ENCODE measurements around the gene LMBRD2.
"Not testable (repeated sequence)": the region's sequence is repeated elsewhere in the genome, so short reads cannot be mapped to it uniquely, and the experiment has no call there.

The LMBRD2 gene

GRCh38 chr5:36151434-36152323 lies at the start of gene LMBRD2, which contains the start of gene SKP2:
LMBRD2 (minus strand) TSS chr5:36151887; CDS start chr5:36143349, 8,538 bp downstream.
SKP2 (plus strand) TSS chr5:36152111; CDS start chr5:36152263, 152 bp downstream.
- peak; percentile 98 for DNase-seq (ENCODE audit: low spot score)

- peak; percentile 64 for DNase-seq (ENCODE audit: low spot score)
Observed at GRCh38 chr5:36200513-36200912, 48.8 kb upstream of the LMBRD2 start.

GRCh38 chr5:36199620-36200019 lies 47.9 kb upstream of the LMBRD2 start:
- DNase-seq (ENCODE audit: low spot score): no peak

- DNase-seq (ENCODE audit: low spot score): not testable (repeated sequence)
Observed at GRCh38 chr5:36198783-36199182, 47.1 kb upstream of the LMBRD2 start.

GRCh38 chr5:36198281-36198680 lies 46.6 kb upstream of the LMBRD2 start:
- DNase-seq (ENCODE audit: low spot score): no peak

GRCh38 chr5:36193746-36194145 lies 42.1 kb upstream of the LMBRD2 start:
- no peak for DNase-seq (ENCODE audit: low spot score)

- DNase-seq (ENCODE audit: low spot score): not testable (repeated sequence)
Observed at GRCh38 chr5:36184408-36184807, 32.7 kb upstream of the LMBRD2 start.

- DNase-seq (ENCODE audit: low spot score): no peak
Observed at GRCh38 chr5:36181774-36182173, 30.1 kb upstream of the LMBRD2 start.

GRCh38 chr5:36180556-36181350 lies 29.1 kb upstream of the LMBRD2 start:
- no peak for DNase-seq (ENCODE audit: low spot score)

GRCh38 chr5:36179950-36180349 lies 28.3 kb upstream of the LMBRD2 start:
- DNase-seq (ENCODE audit: low spot score): no peak

- DNase-seq (ENCODE audit: low spot score): no peak
Observed at GRCh38 chr5:36178524-36178890, 26.8 kb upstream of the LMBRD2 start.

- peak; percentile 57 for DNase-seq (ENCODE audit: low spot score)
Observed at GRCh38 chr5:36177715-36178523, 26.2 kb upstream of the LMBRD2 start.

GRCh38 chr5:36177154-36177553 lies 25.5 kb upstream of the LMBRD2 start:
- DNase-seq (ENCODE audit: low spot score): no peak

- DNase-seq (ENCODE audit: low spot score): no peak
Observed at GRCh38 chr5:36175043-36175442, 23.4 kb upstream of the LMBRD2 start.

GRCh38 chr5:36174119-36174518 lies 22.4 kb upstream of the LMBRD2 start:
- no peak for DNase-seq (ENCODE audit: low spot score)

GRCh38 chr5:36173426-36173825 lies 21.7 kb upstream of the LMBRD2 start:
- DNase-seq (ENCODE audit: low spot score): no peak

GRCh38 chr5:36172599-36172998 lies 20.9 kb upstream of the LMBRD2 start:
- DNase-seq (ENCODE audit: low spot score): no peak

GRCh38 chr5:36170832-36171424 lies 19.2 kb upstream of the LMBRD2 start:
- no peak for DNase-seq (ENCODE audit: low spot score)

- no peak for DNase-seq (ENCODE audit: low spot score)
Observed at GRCh38 chr5:36168737-36169136, 17.1 kb upstream of the LMBRD2 start.

GRCh38 chr5:36164461-36164860 lies 12.8 kb upstream of the LMBRD2 start:
- DNase-seq (ENCODE audit: low spot score): no peak

GRCh38 chr5:36162810-36163486 lies 11.3 kb upstream of the LMBRD2 start:
- DNase-seq (ENCODE audit: low spot score): no peak

Measured in kidney tubule cell (primary cell).